Ecto neural progenitor cell (in vitro differentiated cells): ENCODE measurements around the gene PYY.

Experiments used
- DNase-seq: peaks from one replicate; pipeline ENCODE4 v3.0.0-alpha.2; 2018; ENCODE audit warnings: low spot score

The PYY gene

DNA sequence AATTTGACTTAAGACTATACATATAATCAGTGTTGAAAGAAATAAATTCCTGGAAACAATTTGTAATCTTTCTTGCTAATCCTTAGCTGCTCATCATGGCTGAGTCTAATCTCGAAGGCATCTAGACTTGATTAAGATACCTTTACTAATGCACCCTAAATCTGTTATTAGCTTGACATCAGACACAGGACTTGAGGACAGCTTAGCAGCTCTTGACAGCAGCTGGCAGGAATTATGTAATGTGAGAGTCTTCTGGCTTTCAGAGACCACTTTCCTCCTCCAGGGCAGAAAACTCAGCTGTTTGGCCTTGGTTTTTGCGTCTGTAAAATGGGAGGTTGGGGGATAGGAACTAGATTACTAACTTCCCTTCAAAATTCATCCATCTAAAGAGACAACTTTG is 39.3 kb downstream of the PYY start:
- no peak for DNase-seq

DNA sequence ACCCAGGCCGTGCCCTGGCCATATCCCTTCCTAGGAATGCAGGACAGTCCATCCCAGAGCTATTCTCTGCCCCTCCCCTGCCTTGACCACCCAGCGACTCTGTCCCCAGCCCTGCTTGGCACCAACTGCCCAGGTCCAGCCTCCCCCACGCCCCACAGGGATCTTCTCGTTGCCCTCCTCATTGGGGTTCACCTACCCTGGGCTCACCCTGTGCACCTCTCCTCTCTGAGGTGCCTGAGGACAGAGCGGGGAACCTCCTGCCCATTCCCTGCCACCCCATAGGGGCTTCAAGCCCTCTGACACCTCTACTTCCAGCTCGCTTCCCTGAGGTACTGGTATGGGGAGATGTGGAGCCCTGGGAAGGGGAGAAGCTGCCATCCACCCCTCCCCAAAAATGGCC is 40.2 kb downstream of the PYY start:
- no peak for DNase-seq

DNA sequence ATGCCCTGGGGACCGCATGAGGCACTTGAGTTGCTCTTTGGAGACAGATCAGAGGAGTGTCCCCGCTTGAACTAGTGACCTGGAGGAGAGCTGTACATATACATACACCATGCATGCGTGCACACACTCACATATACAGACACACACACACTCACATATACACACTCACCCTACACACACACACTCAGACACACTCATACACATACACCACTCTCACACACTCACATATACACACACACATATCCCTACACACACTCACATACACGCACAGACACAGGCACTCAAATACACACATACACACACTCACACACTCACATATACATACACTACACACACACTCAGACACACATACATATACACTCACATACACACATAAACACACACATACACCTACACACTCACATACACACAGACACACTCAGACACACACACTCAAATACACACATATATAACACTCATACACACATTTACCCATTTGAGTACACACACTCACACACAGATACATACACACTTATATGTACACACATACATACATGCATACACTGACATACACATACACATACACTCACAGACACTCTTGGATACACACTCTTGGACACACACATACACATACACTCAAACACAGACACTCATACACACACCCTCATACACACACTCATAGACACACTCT is 41.0 kb downstream of the PYY start:
- DNase-seq, result no peak

DNA sequence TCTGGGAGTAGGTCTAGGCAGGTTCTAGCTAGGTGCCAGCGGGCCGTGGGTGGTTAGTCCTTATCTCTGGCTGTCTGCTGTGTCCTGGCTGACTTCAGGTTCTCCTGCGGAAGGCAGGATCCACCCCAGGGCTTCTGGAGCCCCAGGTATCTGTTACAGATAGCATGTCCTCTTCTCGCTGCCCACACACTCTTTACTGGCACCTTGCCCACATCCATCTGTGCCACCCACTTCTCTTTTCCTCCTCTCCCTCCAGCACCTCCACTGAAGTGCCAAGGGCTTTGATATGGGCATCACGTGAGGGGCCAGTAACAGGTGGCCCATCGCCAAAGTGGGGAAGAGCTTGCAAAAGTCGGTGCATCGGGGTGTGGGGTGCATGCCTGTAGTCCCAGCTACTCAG is 41.8 kb downstream of the PYY start:
- DNase-seq, result no peak

DNA sequence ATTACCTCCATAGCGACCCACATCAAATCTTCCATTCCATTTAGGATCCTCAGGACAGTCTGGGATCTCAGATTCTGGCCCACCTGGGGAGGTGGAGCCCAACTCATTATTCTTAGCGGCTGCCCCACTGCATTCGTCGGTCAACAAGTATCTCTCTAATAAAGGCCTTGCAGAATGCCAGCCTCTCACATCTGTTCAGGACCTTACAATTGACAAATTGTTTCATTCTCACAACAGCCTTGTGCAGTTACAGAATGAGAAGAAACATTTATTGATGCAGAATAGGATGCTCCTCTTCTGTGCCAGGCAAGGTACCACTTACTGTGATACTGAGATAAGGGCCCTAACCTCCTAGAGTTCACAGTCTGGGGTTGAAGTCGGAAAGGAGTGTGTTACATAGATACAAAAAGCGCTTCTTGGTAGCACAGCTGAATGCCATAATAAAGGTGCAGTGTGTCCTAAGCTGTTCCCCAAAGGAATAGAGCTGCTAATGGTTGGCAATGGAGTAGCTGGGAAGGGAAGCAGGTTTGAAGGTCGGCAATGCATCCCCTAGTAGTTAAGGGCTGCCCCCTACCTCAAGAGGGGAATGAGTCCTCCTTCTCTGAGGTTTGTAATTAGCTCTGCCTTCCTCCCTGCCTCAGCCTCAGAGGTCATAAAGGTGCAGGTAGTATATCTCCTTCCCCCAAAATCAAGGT is 44.1 kb downstream of the PYY start:
- DNase-seq, result no peak

DNA sequence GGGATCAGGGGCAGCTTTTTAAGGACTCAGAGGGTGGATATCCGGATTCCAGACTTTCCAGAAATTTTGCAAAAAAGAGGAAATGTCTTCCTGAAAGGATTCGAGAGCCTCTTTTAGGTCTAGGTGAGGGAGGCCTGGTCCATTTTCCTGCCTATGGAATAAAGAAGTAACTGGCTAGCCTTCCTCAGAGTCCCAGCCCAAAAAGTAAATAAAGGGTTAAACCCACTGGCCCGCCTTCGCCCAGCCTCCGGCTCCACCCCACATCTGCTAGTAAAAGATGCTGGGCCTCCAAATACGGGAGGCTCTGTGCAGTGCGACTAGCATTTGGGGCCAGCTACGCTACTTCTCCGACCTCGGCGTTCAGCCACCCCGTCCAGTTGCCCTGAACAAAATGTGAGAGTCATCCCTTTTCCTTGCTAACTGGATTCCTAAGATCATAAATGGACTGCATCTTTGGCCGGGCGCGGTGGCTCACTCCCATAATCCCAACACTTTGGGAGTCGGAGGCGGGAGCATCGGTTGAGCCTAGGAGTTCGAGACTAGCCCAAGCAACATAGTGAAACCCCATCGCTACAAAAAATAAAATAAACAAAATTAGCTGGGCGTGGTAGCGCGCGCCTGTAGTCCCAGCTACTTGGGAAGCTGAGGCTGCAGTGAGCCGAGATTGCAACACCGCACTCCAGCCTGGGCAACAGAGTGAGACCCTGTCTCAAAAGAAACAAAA is 45.6 kb downstream of the PYY start:
- DNase-seq, result peak; percentile 85

DNA sequence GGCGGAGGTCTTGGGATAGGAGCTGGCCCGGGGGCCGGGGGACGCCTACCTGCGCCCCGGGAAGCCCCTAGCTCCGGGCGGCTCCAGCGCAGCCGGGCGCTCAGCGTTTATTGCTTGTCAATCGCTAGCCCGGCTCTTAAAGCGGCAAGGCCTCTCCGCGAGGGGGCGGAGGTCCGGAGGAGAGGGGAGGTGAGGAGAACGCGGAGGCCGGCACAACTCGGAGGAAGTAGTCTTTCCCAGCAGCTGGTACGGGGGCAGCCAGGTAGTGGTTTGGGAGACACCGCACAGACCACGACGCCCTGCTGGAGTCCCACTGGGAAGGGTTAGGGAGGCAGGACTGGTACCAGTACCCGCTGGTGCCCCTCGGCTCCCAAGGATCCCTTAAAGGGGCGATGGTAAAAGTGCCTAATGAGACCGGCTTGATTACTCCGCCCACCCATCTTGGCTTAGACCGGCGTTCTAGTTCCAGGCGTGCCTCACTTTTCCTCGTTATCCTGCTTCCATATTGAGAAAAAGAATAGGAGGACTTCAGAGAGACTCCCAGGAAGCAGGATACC is 46.2 kb downstream of the PYY start, which contains the start of gene MPP2:
TSS of gene MPP2 (minus strand) at position 112 of the 557 bp plus-strand sequence. CDS start 3,076 bp downstream, outside the sequence.
- peak; percentile 95 for DNase-seq

DNA sequence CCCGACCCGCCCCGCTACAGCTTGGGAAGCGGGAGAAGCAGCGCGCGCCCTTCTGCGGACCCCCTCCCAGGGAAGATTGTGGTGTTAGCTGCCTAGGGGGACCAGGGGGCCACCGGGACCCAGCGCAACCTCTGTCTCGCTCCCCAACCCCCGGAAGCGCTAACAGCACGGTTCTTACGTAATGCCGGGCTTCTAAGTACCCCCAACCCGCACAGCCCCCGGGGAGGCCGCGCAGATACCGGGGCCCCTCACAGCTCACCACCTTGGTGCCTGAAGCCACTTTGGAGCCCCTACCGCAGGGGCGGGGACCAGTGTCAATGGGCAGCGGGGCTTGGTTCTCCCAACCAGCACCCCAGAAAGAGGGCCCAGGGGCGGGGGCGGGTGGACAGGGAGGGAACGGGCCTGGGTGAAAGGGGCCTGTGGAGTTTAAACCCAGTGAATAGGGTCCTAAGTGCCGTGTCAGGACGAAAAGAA is 46.8 kb downstream of the PYY start:
- no peak for DNase-seq

DNA sequence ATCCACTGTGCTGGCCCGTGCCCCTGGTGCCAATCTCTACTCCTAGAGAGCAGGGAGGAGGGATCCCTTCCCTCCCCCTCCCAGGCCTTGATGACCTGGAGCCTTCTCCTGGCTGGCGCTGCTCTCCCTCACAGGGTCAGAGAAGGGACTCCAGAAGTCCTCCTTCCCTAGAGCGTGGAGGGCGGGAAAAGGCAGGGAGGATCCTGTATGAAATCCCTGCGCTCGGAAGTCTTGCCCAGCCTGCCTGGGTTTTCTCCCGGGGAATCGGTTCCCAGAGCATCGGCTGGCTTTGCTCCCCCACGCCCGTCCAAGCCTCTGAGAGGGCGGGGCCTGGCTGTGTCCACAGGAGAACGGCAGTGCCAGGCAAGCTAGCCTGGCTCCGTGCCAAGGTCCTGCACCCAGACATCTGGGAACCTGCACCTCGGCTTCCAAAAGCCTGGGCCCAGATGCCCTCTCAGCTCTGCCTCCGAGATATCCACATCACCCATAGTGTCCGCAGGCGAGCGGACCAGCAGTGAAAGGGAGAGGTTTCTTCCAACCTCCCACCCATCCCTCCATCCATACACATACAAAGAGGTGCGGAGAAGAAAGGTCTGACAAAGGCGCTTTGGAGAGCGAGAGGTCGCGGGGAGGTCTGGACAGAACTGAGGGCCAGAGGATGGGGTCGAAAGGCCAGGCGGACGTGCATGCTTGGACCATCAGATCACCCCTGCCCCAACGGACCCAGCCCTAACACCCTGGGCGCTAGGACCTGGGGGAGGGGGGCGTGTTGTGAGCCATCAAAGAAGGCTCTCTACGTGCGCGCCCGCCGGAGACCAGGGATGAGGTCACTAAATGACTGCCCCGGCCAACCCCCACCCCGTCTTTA is 47.5 kb downstream of the PYY start:
- DNase-seq, result peak; percentile 93

DNA sequence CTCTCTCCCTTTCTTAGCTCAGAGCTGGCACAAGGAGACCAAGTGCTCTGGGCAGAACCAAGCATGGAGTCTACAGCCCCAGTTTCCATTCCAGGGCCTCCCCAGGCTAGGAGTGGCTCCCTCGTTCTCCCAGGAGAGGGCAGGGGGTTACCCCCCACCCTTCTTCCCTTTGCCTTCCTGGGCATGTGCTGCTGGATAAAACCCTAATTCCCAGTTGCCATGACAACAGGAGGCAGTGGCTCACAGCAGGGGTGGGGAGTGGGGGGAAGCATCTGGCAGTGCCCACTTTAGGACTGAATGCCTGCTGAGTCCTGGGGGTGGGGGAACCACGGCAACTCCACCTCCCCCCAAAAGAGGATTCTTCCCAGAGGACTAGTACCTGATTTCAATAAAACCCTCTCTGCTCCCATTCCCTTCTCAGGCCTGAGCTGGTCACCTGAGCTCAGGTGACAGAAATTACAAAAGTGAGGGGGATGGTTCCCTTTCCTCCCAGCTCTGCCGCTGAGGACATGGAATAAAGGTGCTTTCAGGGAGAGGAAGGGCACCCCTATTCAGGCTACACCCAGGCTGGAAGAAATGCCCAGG is 48.2 kb downstream of the PYY start:
- DNase-seq, result peak; percentile 79
